HG02938 (cell line): Measurements from ENCODE around the gene IGF2R.
A peak's percentile ranks its signal among the peaks of the same experiment; 100 is the strongest.

Source experiments
- ATAC-seq: cut with Tn5 transposase; IDR thresholded peaks from one replicate; pipeline ENCODE4 v1.9.1; 2021; ENCODE audit warnings: mild to moderate bottlenecking, moderate library complexity; ENCODE audit not compliant: unreplicated experiment

IGF2R gene

GRCh38 chr6:159973406-159973805 lies 4.5 kb downstream of the IGF2R start:
- no peak for ATAC-seq

GRCh38 chr6:159973951-159974350 lies 5.1 kb downstream of the IGF2R start:
- ATAC-seq, result peak; percentile 49

DNA sequence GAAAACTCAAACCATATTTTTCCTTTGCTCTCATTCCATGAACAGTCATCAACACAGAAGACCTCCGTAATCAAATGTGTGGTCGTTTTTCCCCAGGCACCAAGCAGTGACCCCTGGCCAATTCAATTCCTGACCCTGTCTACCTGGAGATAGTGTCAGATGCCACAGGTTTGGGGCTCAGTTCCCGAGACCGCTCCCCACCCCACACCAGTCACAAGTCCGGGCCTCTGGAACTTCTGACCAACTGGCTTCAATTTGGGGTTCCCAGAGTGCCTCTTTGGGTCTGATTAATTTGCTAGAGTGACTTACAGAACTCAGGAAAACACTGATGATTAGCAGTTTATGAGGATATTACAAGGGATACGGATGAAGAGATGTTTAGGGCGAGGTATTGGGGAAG lies 6.0 kb downstream of the IGF2R start:
- no peak for ATAC-seq

GRCh38 chr6:159976686-159977254 lies 7.9 kb downstream of the IGF2R start:
- no peak for ATAC-seq

- ATAC-seq, result no peak
Measured at GRCh38 chr6:159977255-159977903, 8.5 kb downstream of the IGF2R start.

DNA sequence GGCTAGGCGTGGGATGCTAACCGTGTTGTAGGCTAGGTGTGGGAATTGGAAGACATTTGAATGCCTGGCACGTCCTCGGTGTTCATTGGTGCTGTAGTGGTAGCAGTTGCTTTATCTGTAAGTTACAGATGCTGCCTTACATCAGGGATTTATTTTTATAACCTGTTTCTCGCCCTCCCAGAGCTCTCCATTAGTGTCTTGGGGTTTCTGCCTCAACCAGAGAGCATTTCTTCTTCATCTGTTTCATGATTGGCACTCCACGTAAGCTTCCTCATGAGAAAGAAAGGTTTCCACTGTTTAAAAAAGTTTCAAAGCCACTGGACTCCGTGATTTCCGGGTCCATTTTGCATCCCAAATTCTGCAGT lies 9.0 kb downstream of the IGF2R start:
- ATAC-seq, result no peak

- peak; percentile 0 for ATAC-seq
Measured at GRCh38 chr6:159978291-159979135, 9.6 kb downstream of the IGF2R start.

GRCh38 chr6:159979136-159979874 lies 10.4 kb downstream of the IGF2R start:
- peak; percentile 45 for ATAC-seq

DNA sequence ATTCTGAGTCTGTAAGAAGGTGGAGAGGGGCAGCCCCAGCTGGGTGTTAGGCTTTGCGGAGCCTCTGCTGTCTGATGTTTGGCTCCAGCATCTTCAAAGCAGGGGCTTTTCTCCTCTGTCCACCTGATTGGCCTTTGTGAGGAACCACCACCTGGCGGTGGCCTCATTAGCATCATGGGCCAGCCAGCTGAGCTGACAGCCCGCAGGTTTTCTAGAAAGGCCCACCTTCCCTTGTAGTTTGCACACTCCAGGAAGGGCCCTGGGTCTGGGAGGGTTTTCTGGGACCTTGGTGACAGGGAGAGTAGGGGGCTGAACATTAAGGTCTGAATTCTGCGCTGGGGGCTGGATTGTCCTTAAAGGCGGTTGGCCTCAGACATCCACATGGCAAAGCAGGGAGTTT lies 11.6 kb downstream of the IGF2R start:
- no peak for ATAC-seq

DNA sequence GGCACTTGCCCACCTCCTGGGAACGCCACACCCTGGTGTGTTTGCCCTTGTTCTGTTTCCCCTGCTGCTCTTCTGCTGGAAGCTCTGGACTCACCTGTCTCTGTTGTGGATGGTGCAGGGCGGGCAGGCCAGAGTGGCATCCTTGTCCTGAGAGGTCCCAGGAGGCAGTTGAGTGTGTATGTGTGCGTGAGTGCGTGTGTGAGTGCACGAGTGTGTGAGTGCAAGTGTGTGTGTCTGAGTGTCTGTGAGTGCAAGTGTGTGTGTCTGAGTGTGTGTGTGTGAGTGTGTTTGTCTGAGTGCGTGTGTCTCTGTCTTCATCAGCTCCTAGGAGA lies 12.2 kb downstream of the IGF2R start:
- ATAC-seq, result no peak

GRCh38 chr6:159981403-159982245 lies 12.7 kb downstream of the IGF2R start:
- ATAC-seq, result peak; percentile 63

DNA sequence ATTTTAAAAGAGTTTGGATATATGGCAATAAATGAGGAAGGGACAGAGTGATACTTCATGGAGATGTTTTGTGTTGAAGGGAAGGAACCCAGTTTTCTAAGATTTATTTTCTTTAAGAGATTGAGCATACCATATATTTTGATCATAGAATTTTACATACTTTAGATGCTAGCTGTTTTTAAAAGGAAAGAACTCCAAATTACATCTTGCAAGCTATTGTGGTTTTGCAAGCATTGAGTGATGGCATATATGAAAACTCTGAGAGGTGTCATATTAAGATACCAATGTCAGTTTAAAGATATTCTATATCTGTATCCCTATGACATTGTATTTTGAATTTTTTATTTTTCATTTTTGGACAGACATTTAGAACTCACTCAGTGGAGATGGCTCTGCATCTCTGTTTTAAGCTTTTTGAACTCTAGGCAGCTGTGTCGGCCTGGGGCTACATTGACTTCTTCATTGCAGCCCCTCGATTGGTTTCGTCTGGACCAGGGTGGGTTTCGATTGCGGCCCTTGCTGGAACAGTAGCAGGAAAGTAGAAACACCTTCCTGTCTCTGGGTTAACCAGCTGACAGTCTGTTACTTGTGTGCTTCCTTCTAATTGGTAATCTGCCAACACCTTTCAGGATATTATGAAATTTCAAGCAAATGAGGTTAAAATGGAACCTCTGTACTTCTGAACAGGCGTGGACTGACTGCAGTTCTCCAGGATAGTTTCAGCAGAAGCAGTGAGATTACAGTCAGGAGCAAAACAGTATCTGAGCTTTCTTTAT lies 14.0 kb downstream of the IGF2R start:
- no peak for ATAC-seq

DNA sequence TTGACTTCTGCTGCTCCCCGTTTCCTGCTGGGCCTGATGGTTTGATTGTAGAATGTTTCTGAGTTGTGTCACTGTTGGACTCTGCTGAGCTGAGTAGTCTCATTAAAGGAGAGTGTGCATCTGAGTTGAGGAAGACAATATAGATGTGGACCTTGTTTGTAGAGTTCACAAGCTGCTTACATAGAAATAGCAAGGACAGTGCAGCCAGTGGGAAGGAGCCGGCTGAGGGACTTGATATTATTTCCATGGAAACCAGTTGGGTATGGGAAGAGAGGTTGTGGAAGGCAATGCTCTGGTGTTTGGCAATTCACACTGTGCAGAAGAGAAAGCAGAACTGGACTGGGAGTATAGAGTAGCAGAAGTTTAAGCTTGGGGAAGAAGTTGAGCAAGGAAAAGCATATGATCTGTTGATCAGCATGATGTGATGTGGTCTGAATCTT lies 14.8 kb downstream of the IGF2R start:
- ATAC-seq, result no peak

- ATAC-seq, result no peak
Measured at GRCh38 chr6:159984268-159984786, 15.4 kb downstream of the IGF2R start.

GRCh38 chr6:159985296-159985945 lies 16.5 kb downstream of the IGF2R start:
- ATAC-seq, result no peak

DNA sequence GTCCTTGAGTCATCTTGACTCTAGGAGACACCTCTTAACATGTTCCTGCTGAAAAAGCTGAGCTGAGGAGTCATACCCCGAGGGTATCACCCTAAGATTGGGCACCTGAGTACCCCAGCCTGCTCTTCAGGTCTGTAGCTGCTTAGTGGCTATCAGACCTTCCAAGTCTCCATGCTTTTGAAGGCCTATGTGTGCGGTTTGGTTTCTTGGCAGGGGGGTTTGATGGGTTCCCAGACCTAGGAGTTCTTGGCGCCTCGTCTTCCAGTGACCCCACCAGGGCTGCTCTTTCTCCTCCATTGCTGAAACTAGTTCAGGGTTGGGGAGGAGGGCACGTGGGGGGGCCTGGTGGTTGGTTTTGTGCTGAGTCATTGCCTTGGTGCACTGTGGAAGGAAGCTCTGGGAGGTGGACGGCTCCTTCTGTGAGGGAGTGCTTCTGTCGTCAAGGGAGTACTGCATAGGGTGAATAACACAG lies 20.1 kb downstream of the IGF2R start:
- no peak for ATAC-seq

GRCh38 chr6:159989492-159990480 lies 20.9 kb downstream of the IGF2R start:
- peak; percentile 94 for ATAC-seq

DNA sequence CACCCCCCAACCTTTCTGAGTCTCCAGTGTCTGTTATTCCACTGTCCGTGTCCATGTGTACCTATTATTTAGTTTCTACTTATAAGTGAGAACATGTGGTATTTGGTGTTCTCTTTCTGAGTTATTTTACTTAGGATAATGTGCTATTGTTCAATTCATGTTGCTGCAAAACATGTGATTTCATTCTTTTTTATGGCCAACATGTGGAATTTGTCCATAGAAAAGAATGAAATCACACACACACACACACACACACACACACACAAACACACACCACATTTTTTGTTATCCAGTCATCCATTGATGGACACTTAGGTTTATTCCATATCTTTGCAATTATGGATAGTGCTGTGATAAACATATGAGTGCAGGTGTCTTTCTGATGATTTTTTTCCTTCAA lies 23.5 kb downstream of the IGF2R start:
- no peak for ATAC-seq
